Calu3 (cell line): ENCODE data around the gene GPER1. TPM values are rescaled to one million over a fixed set of nuclear protein-coding genes. Genes with fewer than 3 reads are reported as not detected.

Source experiments
- BruUV-seq: library from RNA; stranded (reverse); fragments of 400-500 nt; replicated peaks from 2 replicates; lab custom pipeline; 2021; lab: Mats Ljungman, UMichigan
- CTCF ChIA-PET: fragments of 300-600 bp; sonication (Branson Sonifier 250); formaldehyde crosslinking; loops from one replicate; lab custom pipeline; 2022; ENCODE audit warnings: antibody characterized with exemption; lab: Charles Lee
- DNase-seq: peaks from one replicate; pipeline ENCODE4 v3.0.0; 2022
- H3K27ac Mint-ChIP-seq: one replicate; pipeline ENCODE4 v1.8.0; 2022; ENCODE audit warnings: mixed read lengths; ENCODE audit not compliant: unreplicated experiment
- H3K27me3 Mint-ChIP-seq: one replicate; pipeline ENCODE4 v1.8.0; 2022; ENCODE audit warnings: mixed read lengths; ENCODE audit not compliant: unreplicated experiment
- H3K36me3 Mint-ChIP-seq: one replicate; pipeline ENCODE4 v1.8.0; 2022; ENCODE audit warnings: mild to moderate bottlenecking, moderate library complexity, mixed read lengths; ENCODE audit not compliant: insufficient read depth, unreplicated experiment
- H3K4me1 Mint-ChIP-seq: one replicate; pipeline ENCODE4 v1.8.0; 2022; ENCODE audit warnings: mild to moderate bottlenecking, low read depth, mixed read lengths; ENCODE audit not compliant: unreplicated experiment
- H3K4me3 Mint-ChIP-seq: one replicate; pipeline ENCODE4 v1.8.0; 2022; ENCODE audit warnings: mild to moderate bottlenecking, low read depth, moderate library complexity, mixed read lengths; ENCODE audit not compliant: unreplicated experiment
- H3K9me3 Mint-ChIP-seq: one replicate; pipeline ENCODE4 v1.8.0; 2022; ENCODE audit warnings: low read depth, mixed read lengths; ENCODE audit not compliant: unreplicated experiment
- CTCF ChIP-seq: fragments of 200-600 bp; IDR thresholded peaks from one replicate; pipeline ENCODE4 v1.8.0; 2022; ENCODE audit warnings: antibody characterized with exemption; ENCODE audit not compliant: unreplicated experiment
- intact Hi-C: fragments of 100-400 bp; cut with micrococcal nuclease; formaldehyde crosslinking; loops from one replicate; pipeline ENCODE4 v1.10.0; 2022; ENCODE audit not compliant: unreplicated experiment
- total RNA-seq: library from RNA; stranded (reverse); gene quantifications from 2 replicates; pipeline ENCODE4 v1.2.3, GENCODE V29; 2022

The GPER1 gene
- total RNA-seq, 1 experiment from 2014 or later = 0.26 TPM

GRCh38 chr7:1125603-1125969 lies 37.7 kb downstream of the GPER1 start:
- no peak for DNase-seq
- no TSS peak for BruUV-seq

GRCh38 chr7:1127001-1127400 lies 39.1 kb downstream of the GPER1 start:
- no TSS peak for BruUV-seq
- DNase-seq = no peak
- H3K36me3 Mint-ChIP-seq = peaks cover 30% of the 10 kb centered on the region
- TF ChIP-seq CTCF = no peak
- no peaks in the 10 kb centered on the region for H3K4me1 Mint-ChIP-seq
- CTCF ChIA-PET = no interaction called here
- H3K27me3 Mint-ChIP-seq = no peaks in the 10 kb centered on the region
- H3K9me3 Mint-ChIP-seq = peaks cover 4% of the 10 kb centered on the region
- H3K27ac Mint-ChIP-seq = no peak overlapping the region
- intact Hi-C loops = no loop called here
- no peak overlapping the region for H3K4me3 Mint-ChIP-seq

More at GRCh38 chr7:1125603-1125969, 37.7 kb downstream of the GPER1 start:
- intact Hi-C loops = no loop called here
- peaks cover 37% of the 10 kb centered on the region for H3K36me3 Mint-ChIP-seq
- no peak overlapping the region for H3K4me3 Mint-ChIP-seq
- H3K27ac Mint-ChIP-seq = no peak overlapping the region
- H3K4me1 Mint-ChIP-seq = no peaks in the 10 kb centered on the region
- H3K27me3 Mint-ChIP-seq = no peaks in the 10 kb centered on the region
- CTCF ChIA-PET = no interaction called here
- TF ChIP-seq CTCF = no peak
- no peaks in the 10 kb centered on the region for H3K9me3 Mint-ChIP-seq

- no peak overlapping the region for H3K27ac Mint-ChIP-seq
- H3K4me3 Mint-ChIP-seq = no peak overlapping the region
- intact Hi-C loops = no loop called here
- CTCF ChIA-PET = no interaction called here
- peaks cover 4% of the 10 kb centered on the region for H3K9me3 Mint-ChIP-seq
- BruUV-seq = no TSS peak
- TF ChIP-seq CTCF = no peak
- H3K4me1 Mint-ChIP-seq = no peaks in the 10 kb centered on the region
- DNase-seq = no peak
- peaks cover 36% of the 10 kb centered on the region for H3K36me3 Mint-ChIP-seq
- H3K27me3 Mint-ChIP-seq = no peaks in the 10 kb centered on the region
These were observed 41.5 kb downstream of the GPER1 start for GRCh38 chr7:1129431-1129830.

GRCh38 chr7:1130021-1130990 lies 42.4 kb downstream of the GPER1 start:
- Mint-ChIP-seq H3K36me3 (peaks cover 32% of the 10 kb centered on the region), H3K27ac (no peak overlapping the region)
- CTCF ChIA-PET = no interaction called here

More at GRCh38 chr7:1130021-1130990, 42.4 kb downstream of the GPER1 start:
- BruUV-seq = no TSS peak
- no peak for TF ChIP-seq CTCF
- intact Hi-C loops = no loop called here
- Mint-ChIP-seq H3K4me1 (no peaks in the 10 kb centered on the region), H3K4me3 (no peak overlapping the region), H3K27me3 (no peaks in the 10 kb centered on the region), H3K9me3 (peaks cover 4% of the 10 kb centered on the region)
- no peak for DNase-seq
